Hematopoietic multipotent progenitor cell treated with erythropoietin and hydrocortisone succinate and interleukin-3 and kit ligand, for 17 days (in vitro differentiated cells): ENCODE measurements around the gene MDP1.
A peak's percentile ranks its signal among the peaks of the same experiment; 100 is the strongest.
"Not testable (repeated sequence)": the region's sequence is repeated elsewhere in the genome, so short reads cannot be mapped to it uniquely, and the experiment has no call there.

Source experiments
- DNase-seq: peaks from one replicate; pipeline ENCODE4 v3.0.0-alpha.2; 2015; ENCODE audit warnings: low spot score

MDP1 gene

GRCh38 chr14:24250354-24250753, 34.5 kb upstream of the MDP1 start:
- DNase-seq, result no peak

- no peak for DNase-seq
Measured at GRCh38 chr14:24249230-24250021, 33.6 kb upstream of the MDP1 start.

GRCh38 chr14:24247422-24247821, 31.6 kb upstream of the MDP1 start:
- DNase-seq, result no peak

- no peak for DNase-seq
Measured at GRCh38 chr14:24246765-24247212, 30.9 kb upstream of the MDP1 start.

- not testable (repeated sequence) for DNase-seq
Measured at GRCh38 chr14:24245350-24245749, 29.5 kb upstream of the MDP1 start.

- DNase-seq, result no peak
Measured at GRCh38 chr14:24243336-24243836, 27.5 kb upstream of the MDP1 start.

GRCh38 chr14:24241829-24242443, 26.1 kb upstream of the MDP1 start:
- DNase-seq, result peak; percentile 97

- no peak for DNase-seq
Measured at GRCh38 chr14:24240110-24240918, 24.4 kb upstream of the MDP1 start.

GRCh38 chr14:24238527-24239037, 22.7 kb upstream of the MDP1 start:
- no peak for DNase-seq

GRCh38 chr14:24238123-24238522, 22.3 kb upstream of the MDP1 start:
- no peak for DNase-seq

- DNase-seq, result no peak
Measured at GRCh38 chr14:24237463-24237955, 21.6 kb upstream of the MDP1 start.

- no peak for DNase-seq
Measured at GRCh38 chr14:24236689-24237462, 21.0 kb upstream of the MDP1 start.

- DNase-seq, result no peak
Measured at GRCh38 chr14:24235804-24236688, 20.2 kb upstream of the MDP1 start.

- no peak for DNase-seq
Measured at GRCh38 chr14:24234095-24235005, 18.5 kb upstream of the MDP1 start.

- no peak for DNase-seq
Measured at GRCh38 chr14:24233538-24233866, 17.6 kb upstream of the MDP1 start.

- DNase-seq, result no peak
Measured at GRCh38 chr14:24232645-24233537, 17.0 kb upstream of the MDP1 start, which contains the start of gene GMPR2. GMPR2 (plus strand) TSS chr14:24232929; CDS start chr14:24233254, 325 bp downstream.

GRCh38 chr14:24232121-24232644, 16.3 kb upstream of the MDP1 start, which contains the start of gene NEDD8:
NEDD8 (minus strand) TSS chr14:24232367; CDS start chr14:24232267, 100 bp downstream.
- DNase-seq, result peak; percentile 92
